Sciatic nerve (tissue), 2 donors: ENCODE data around the gene BTF3L4. TPM values are rescaled to one million over a fixed set of nuclear protein-coding genes. Genes with fewer than 3 reads are reported as not detected.

Experiments used
- ATAC-seq: fragments of 200-7000 bp; cut with Tn5 transposase; one replicate; pipeline ENCODE4 v1.9.1; 2020; ENCODE audit warnings: mild to moderate bottlenecking, moderate library complexity
- DNase-seq: peaks from one replicate; pipeline ENCODE4 v3.0.0-alpha.2; 2020; ENCODE audit warnings: low spot score
- intact Hi-C: fragments of 100-400 bp; cut with DNase I; formaldehyde crosslinking; loops from one replicate; pipeline ENCODE4 v1.14.2; 2022
- total RNA-seq: library from RNA; stranded (reverse); fragmentation: NEBNext Ultra II Directional; extraction: Animal tissue kit (Norgen Biotek cat#: 25700); gene quantifications from one replicate; pipeline ENCODE4 v1.2.1, GENCODE V29; 2021
- donor health status: DM: no; HTN: no; CAD: no.
- donor health status: DM: no; HTN: no; CAD: no.

Gene BTF3L4
- total RNA-seq, 1 donor from 2014 or later = 35.0 TPM

GRCh38 chr1:52112489-52112888, 56.4 kb downstream of the BTF3L4 start:
- intact Hi-C loops = no loop called here
- no peak for ATAC-seq
- DNase-seq = no peak

GRCh38 chr1:52119301-52120079, 63.4 kb downstream of the BTF3L4 start:
- no peak for ATAC-seq
- intact Hi-C loops = no loop called here
- no peak for DNase-seq

GRCh38 chr1:52122384-52122783, 66.3 kb downstream of the BTF3L4 start:
- no peak for DNase-seq
- intact Hi-C loops = no loop called here
- no peak for ATAC-seq

- no peak for ATAC-seq
- intact Hi-C loops = no loop called here
- no peak for DNase-seq
Measured at GRCh38 chr1:52123622-52124021, 67.5 kb downstream of the BTF3L4 start.

GRCh38 chr1:52125736-52126359, 69.8 kb downstream of the BTF3L4 start:
- DNase-seq (no peak), ATAC-seq (no peak)
- intact Hi-C loops = no loop called here

- intact Hi-C loops = no loop called here
- ATAC-seq = peak; percentile 65
- DNase-seq = no peak
Measured at GRCh38 chr1:52127181-52128180, 71.4 kb downstream of the BTF3L4 start.

- no peak for DNase-seq
- ATAC-seq = no peak
- intact Hi-C loops = no loop called here
Measured at GRCh38 chr1:52139817-52140540, 83.9 kb downstream of the BTF3L4 start.

Other genes with a start within 250 kb of the BTF3L4 start
- gene NRDC, start 177.6 kb upstream of the BTF3L4 start, total RNA-seq = 161 TPM
- 0.22 TPM for gene RAB3B, start 65.6 kb upstream of the BTF3L4 start, total RNA-seq
- gene KTI12, start 22.5 kb upstream of the BTF3L4 start, total RNA-seq = 4.8 TPM
- gene TXNDC12, start 1.1 kb upstream of the BTF3L4 start, total RNA-seq = 37.4 TPM
- gene ZFYVE9, start 85.8 kb downstream of the BTF3L4 start, total RNA-seq = 35.8 TPM